K562 (cell line): ENCODE results near the gene NCAPG2.

Experiments used
- SP2 ChIP-seq: IDR thresholded peaks from 2 replicates; pipeline ENCODE4 v1.6.1; 2011; ENCODE audit warnings: mild to moderate bottlenecking, low read depth, low read length, moderate library complexity; ENCODE audit not compliant: poor library complexity, severe bottlenecking; ENCODE audit errors: extremely low read depth
- ZSCAN29 ChIP-seq: fragments of 450-650 bp; IDR thresholded peaks from 2 replicates; pipeline ENCODE4 v1.6.1; 2017
- TF ChIP-seq, protein P1 (sequence below): sonication (generic); formaldehyde crosslinking; IDR thresholded peaks from 2 replicates; pipeline ENCODE4 v1.8.1; 2022; ENCODE audit warnings: missing genetic modification reagents
- TF ChIP-seq, protein P2 (sequence below), 3 experiments: IDR thresholded peaks in 2 of 3; conservative IDR thresholded peaks in 1 of 3; 2 replicates each; pipeline ENCODE4 v1.5.1; 2011 to 2012; ENCODE audit warnings: low read length in 3 of 3, mild to moderate bottlenecking in 3 of 3, control low read depth in 2 of 3, improper control_type of control experiment in 1 of 3, inconsistent platforms in 1 of 3, low read depth in 1 of 3, mixed read lengths in 1 of 3, moderate library complexity in 1 of 3; ENCODE audit not compliant: insufficient read depth in 2 of 3

DNA sequence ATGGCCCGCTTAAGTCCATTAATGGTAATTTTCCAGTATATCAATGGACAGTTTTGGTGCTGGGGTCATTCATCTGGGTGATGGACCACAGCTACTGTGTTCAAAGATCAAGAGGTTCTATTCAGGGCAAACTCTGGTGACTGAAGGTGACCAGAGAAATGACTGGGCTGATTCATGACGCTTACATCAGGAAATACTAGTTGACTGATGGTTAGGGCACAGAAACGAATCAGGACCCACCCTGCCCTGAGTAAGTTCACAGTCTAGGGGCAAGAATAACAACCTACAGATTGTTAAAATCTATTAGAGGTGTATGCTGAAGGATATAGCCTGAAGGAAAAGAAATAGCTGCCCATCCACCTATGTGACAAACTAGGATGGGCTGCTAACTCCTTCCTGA, 9.5 kb downstream of the NCAPG2 start:
- TF ChIP-seq SP2 (no peak), ZSCAN29 (no peak)
- TF ChIP-seq, protein P1, sequence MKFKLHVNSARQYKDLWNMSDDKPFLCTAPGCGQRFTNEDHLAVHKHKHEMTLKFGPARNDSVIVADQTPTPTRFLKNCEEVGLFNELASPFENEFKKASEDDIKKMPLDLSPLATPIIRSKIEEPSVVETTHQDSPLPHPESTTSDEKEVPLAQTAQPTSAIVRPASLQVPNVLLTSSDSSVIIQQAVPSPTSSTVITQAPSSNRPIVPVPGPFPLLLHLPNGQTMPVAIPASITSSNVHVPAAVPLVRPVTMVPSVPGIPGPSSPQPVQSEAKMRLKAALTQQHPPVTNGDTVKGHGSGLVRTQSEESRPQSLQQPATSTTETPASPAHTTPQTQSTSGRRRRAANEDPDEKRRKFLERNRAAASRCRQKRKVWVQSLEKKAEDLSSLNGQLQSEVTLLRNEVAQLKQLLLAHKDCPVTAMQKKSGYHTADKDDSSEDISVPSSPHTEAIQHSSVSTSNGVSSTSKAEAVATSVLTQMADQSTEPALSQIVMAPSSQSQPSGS: no peak
- TF ChIP-seq, protein P2, sequence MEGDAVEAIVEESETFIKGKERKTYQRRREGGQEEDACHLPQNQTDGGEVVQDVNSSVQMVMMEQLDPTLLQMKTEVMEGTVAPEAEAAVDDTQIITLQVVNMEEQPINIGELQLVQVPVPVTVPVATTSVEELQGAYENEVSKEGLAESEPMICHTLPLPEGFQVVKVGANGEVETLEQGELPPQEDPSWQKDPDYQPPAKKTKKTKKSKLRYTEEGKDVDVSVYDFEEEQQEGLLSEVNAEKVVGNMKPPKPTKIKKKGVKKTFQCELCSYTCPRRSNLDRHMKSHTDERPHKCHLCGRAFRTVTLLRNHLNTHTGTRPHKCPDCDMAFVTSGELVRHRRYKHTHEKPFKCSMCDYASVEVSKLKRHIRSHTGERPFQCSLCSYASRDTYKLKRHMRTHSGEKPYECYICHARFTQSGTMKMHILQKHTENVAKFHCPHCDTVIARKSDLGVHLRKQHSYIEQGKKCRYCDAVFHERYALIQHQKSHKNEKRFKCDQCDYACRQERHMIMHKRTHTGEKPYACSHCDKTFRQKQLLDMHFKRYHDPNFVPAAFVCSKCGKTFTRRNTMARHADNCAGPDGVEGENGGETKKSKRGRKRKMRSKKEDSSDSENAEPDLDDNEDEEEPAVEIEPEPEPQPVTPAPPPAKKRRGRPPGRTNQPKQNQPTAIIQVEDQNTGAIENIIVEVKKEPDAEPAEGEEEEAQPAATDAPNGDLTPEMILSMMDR (IDR thresholded peaks at IDR 0.05 in 2 of 3, conservative IDR thresholded peaks at IDR 0.05 in 1 of 3; ENCODE audit: insufficient read depth in 2 of 3, low read depth in 1 of 3, low read length in 3 of 3): no peak
